AG04449 (cell line): ENCODE data around the gene BAG3.

Source experiments
- CTCF ChIA-PET: fragments of 350-600 bp; formaldehyde crosslinking; extraction: SDS; loops from one replicate; lab custom pipeline; 2021; ENCODE audit warnings: antibody characterized with exemption; lab: Yijun Ruan, JAX
- POLR2A ChIA-PET: fragments of 400-600, 350-600 bp; formaldehyde crosslinking; extraction: SDS; loops from one replicate; lab custom pipeline; 2020; ENCODE audit warnings: antibody characterized with exemption, inconsistent platforms; lab: Yijun Ruan, JAX
- DNase-seq: peaks from one replicate; pipeline ENCODE4 v3.0.0-alpha.2; 2010; ENCODE audit warnings: low read depth, low spot score
- H3K4me3 ChIP-seq: 2 replicates; pipeline ENCODE4 v1.5.1; 2011; ENCODE audit warnings: low read depth, mild to moderate bottlenecking, control low read depth, low read length
- CTCF ChIP-seq: IDR thresholded peaks from one replicate; pipeline ENCODE4 v1.5.1; 2011; ENCODE audit warnings: mild to moderate bottlenecking, moderate library complexity, low read length, control low read depth, inconsistent platforms; ENCODE audit not compliant: insufficient read depth; ENCODE audit errors: missing control alignments

BAG3 gene

GRCh38 chr10:119726676-119727261 lies 75.6 kb downstream of the BAG3 start:
- no peak for TF ChIP-seq CTCF
- ChIA-PET POLR2A (interaction anchor here (0.7 to 1.9 kb wide), 5 partner anchors 11 to 147 kb away, joined by 3 to 9 read pairs (median 4); partner anchors contain the start of gene BAG3), CTCF (interaction anchor here (1.0 to 4.2 kb wide), 14 partner anchors 8 to 135 kb away, joined by 3 to 28 read pairs (median 4); no protein-coding TSS in a partner anchor)
- H3K4me3 ChIP-seq: peak overlapping the region; percentile 68
- DNase-seq: no peak
